NCI-H128 (cell line): ENCODE measurements around the gene TNS4.

ENCODE experiments used
- DNase-seq: peaks from one replicate; lab custom pipeline; 2025; ENCODE audit not compliant: unreplicated experiment; lab: John Stamatoyannopoulos, UW

The TNS4 gene

DNA sequence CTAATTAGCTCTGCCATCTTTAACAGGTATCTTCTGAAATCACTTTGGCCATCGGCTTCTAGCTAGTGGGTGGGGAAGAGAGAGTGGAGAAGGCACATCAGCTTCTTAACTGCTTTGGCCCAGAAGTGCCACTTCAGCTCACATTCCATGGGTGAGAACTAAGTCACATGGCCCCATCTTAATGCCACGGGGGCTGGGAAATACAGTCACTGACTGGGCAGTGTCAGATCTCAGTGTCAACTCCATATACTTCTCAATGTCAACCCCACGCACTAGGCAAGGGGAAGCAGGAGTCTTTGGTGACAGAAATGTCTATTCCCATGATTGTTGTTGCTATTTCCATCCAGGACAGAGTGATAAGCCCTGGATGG is 34.5 kb upstream of the TNS4 start:
- no peak for DNase-seq

GRCh38 chr17:40535438-40535837 is 34.0 kb upstream of the TNS4 start:
- DNase-seq, result no peak

DNA sequence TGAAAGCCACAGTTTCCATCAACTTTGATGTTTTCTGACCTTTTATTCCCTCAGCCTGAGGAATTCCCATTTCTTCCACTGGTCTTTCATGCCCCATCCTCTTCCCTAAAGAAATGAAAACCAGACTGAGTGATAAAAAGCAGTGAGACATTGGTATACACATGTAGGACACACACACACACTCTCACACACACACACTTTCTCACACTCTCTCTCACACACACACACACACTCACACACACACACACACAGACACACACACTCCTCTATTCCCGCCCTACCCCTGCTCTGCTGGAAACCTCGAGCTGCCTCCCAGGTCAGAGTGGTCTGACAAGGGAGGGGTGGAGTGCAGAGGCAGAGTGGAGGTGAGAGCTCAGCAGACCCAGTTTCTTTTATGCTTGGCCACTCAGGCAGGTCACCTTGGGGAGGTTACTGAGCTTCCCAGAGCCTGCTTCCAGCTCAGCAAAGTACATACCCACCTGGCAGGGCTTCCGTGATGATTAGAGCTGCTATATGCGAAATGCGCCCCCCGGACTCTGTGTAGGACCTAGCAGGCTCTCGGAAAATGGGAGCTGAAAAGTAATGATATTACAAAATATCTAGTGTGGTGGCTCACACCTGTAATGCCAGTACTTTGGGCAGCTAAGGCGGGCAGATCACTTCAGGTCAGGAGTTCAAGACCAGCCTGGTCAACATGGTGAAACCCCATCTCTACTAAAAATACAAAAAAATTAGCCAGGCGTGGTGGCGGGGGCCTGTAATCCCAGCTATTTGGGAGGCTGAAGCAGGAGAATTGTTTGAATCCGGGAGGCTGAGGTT is 33.2 kb upstream of the TNS4 start:
- no peak for DNase-seq

- no peak for DNase-seq
These were observed 32.5 kb upstream of the TNS4 start for GRCh38 chr17:40533896-40534295.

DNA sequence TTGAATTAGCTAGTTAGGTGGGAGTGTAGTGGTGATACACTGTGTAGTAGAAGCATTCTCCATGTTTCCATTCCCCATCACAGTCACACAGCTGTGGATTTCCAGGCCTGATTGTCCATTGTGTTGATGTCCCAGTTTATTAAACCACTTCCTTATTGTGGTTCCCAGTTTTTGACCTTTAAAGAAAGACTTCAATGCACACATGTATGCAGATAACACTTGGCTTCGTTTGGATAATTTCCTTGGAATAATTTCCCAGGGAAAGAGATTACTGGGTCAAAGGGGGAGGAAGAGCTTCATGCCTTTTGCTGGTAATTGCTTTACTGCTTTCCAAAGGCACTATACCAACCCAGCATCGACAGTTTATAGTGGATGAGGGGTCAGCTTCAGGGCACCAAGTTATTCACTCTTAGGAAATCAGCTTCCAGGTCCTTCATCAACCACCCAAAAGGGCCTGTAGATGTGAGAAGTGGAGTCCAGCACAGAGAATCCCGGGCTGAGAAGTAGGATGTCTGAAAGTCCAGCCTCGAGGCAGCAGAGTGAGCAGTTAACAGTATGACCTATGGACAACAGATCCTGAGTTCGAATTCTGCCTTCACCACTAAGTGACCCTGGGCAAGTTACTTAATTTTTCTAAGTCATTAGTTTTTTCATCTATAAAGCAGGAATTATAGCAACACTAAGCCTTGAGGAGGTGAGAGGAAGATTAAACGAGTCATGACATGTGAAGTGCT is 31.3 kb upstream of the TNS4 start:
- DNase-seq, result no peak

DNA sequence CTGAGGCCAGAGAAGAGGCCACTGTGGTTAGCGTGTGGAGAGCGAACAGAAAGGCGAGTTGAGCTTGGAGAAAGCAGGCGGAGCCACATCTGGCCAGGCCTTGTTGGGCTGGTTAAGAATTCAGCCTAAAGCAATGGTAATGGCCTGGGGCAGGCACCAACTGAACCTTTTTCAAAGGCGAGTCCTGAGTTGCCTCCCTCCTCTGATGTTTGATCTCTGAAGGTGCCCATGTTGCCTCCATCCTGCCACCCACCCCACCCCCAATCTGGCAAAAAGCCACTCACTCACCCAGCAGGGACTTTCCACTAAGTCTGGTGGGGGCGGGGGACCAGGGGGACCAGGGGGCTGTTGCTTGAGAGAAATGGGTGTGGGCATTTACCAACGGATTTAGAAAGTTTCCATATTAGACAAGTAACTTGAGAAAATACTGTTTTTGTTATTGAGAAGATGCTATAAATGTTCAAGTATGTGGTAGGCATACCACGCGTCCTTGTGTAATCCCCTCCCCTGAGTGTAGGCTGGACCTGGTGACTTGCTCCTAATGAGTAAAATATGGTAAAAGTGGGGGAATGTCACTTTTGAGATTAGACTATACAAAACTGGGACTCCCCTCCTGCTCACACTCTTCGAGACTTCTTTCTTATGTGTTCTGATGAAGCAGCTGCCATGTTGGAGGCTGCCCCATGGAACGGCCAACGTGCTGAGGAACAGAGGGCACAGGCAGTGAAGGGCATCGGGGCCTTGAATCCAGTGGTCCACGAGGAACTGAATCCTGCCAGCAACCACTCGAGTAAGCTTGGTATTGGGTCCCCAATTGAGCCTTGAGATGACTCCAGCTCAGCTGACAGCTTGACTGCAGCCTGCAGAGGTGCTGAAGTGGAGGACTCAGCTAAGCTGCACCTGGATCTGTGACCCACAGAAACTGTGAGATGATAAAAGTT is 29.9 kb upstream of the TNS4 start:
- DNase-seq, result no peak

GRCh38 chr17:40530531-40530994 is 29.1 kb upstream of the TNS4 start:
- no peak for DNase-seq

DNA sequence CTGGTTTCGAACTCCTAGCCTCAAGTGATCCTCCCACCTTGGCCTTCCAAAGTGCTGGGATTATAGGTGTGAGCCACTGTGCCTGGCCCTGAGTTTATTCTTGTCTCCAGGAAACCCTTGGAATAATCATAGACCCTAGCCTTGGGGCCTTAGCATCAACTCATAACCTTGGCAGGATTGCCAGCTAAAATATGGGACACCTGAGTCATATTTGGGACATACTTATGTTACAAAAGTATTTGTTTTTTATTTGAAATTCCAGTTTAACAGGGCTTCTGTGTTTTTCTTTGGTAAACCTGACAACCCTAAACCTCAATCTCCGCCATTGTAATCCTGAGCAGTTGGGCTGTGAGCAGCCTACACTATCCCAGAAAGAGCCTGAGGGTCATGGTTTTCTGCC is 28.6 kb upstream of the TNS4 start:
- no peak for DNase-seq

GRCh38 chr17:40528692-40529417 is 27.4 kb upstream of the TNS4 start:
- no peak for DNase-seq

GRCh38 chr17:40526668-40527067 is 25.2 kb upstream of the TNS4 start:
- DNase-seq, result no peak

- DNase-seq, result no peak
These were observed 23.9 kb upstream of the TNS4 start for GRCh38 chr17:40525294-40525693.

GRCh38 chr17:40524243-40524965 is 23.0 kb upstream of the TNS4 start:
- DNase-seq, result no peak

- DNase-seq, result no peak
These were observed 21.5 kb upstream of the TNS4 start for GRCh38 chr17:40522961-40523310.

GRCh38 chr17:40522250-40522960 is 21.0 kb upstream of the TNS4 start:
- no peak for DNase-seq

DNA sequence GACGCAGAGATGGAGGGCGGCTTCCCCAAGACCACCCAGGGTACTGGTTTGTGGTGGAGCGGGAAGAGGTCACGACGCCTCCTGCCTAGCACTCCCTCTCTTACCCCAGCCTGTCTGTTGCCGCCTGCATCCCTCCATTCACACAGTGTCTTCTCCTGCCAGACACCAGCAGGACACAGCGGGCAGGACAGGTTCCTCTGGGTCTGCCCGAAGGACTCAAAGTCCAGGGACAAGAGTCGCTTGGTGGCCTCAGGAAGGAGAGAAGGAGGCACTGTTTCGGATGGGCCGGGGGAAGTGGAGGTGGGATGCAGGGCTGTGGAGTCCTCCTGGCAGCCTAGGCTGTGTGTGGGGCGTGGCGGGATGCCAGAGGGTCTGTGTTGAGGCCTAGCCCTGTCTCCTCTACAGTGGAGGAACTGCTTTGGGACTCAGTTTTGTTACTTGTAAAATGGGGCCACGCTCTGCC is 19.6 kb upstream of the TNS4 start:
- no peak for DNase-seq

DNA sequence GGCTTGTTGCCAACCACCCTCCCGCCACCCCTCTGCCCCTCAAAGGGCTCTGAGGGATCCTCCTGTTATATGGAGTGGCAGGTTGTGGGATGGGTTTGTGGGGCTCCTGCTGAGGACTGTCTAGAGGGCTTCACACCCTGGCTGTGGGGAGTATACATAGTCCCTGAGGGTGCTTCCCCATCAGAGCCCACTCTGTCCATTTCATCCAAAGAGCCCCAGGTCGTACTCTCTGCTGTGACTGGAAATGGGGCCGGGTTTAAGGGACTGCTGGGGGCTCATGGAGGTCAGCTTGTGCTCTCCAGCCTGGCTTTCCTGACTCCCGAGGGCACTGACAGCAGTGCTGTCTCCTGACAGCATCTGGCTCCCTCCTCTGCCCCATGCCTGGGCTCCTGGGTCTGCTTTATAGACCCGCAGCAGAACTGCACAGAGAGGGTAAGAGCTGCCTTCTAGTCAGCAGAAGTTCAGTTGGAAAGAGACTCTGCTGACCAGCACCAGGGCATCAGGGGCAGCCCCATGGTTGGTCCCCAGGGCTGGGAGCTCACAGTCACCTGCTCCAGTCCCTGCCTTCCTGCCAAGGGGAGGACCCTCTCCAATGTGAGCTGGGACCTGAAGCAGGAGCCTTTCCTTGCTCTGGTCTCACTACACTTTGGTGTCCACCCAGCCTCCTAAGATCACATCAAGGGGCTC is 17.8 kb upstream of the TNS4 start:
- DNase-seq, result no peak

- DNase-seq, result no peak
These were observed 17.1 kb upstream of the TNS4 start for GRCh38 chr17:40518401-40519088.

GRCh38 chr17:40517981-40518380 is 16.6 kb upstream of the TNS4 start:
- no peak for DNase-seq
